Endometrial microvascular endothelial cells (primary cell): Measurements from ENCODE around the gene ARMCX5. TPM values are rescaled to one million over a fixed set of nuclear protein-coding genes. Genes with fewer than 3 reads are reported as not detected.

Source experiments
- total RNA-seq: library from RNA; depleted of rRNA; stranded (reverse); fragments of >200 nt; gene quantifications from one replicate; pipeline ENCODE4 v1.2.3, GENCODE V29; 2015; ENCODE audit errors: inconsistent ontology term

ARMCX5 gene
- total RNA-seq, 1 donor from 2014 or later = 9.0 TPM

Other genes with a start within 250 kb of the ARMCX5 start
- not detected for gene NXF2B, start 159.5 kb upstream of the ARMCX5 start, total RNA-seq
- gene TCP11X2, start 127.7 kb upstream of the ARMCX5 start, total RNA-seq = not detected
- 15.9 TPM for gene TMSB15A, start 82.8 kb upstream of the ARMCX5 start, total RNA-seq
- 0.56 TPM for gene GPRASP1, start 52.0 kb downstream of the ARMCX5 start, total RNA-seq
- 29.5 TPM for gene GPRASP2, start 112.9 kb downstream of the ARMCX5 start, total RNA-seq
- gene GPRASP3, start 121.2 kb downstream of the ARMCX5 start, total RNA-seq = 4.0 TPM